ENCODE results near the gene COL23A1. TPM values are rescaled to one million over a fixed set of nuclear protein-coding genes. Genes with fewer than 3 reads are reported as not detected.

The COL23A1 gene
- total and polyA plus RNA-seq, 2 donors (not counting 1 experiment from before 2014, with no cell fraction given): 0.20 TPM; not detected in 1

DNA sequence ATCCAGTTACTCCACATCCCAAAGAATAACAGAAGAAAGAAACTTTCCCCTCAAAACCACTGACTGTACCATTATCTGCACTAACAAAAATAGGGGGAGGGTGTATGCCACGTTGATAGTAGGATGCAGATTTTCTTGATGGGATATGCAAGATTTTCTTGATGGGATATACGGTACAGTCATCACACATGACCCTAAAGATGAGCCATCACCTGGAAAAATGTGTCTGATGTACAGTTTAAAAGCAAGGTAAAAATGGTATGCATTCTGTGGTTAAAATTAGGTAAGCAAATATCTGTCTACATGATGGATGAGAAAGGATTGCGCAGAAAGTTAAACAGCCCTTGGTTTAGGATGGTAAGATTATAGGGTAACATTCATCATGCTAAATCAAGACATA, 8.6 kb downstream of the COL23A1 start:
- no peaks in the 10 kb centered on the region for H3K9me3 Mint-ChIP-seq (ENCODE audit: insufficient read depth)
- H3K4me1 Mint-ChIP-seq: no peaks in the 10 kb centered on the region
- peaks cover 29% of the 10 kb centered on the region for H3K27me3 Mint-ChIP-seq
- WGBS (ENCODE audit: insufficient coverage): 92% methylated on average over 2 of the region's 3 CpGs
- CTCF ChIA-PET: no interaction called here
- POLR2A ChIA-PET: no interaction called here
- ATAC-seq (ENCODE audit: low read depth) (no peak), DNase-seq (no peak)
- no peaks in the 10 kb centered on the region for H3K79me2 ChIP-seq (ENCODE audit: control insufficient read depth, insufficient read depth, low read length)
- intact Hi-C loops (cut with micrococcal nuclease): no loop called here
- H4K20me1 ChIP-seq (ENCODE audit: control insufficient read depth, insufficient read depth, low read length, poor library complexity, severe bottlenecking): no peaks in the 10 kb centered on the region
- no peak overlapping the region for H3K4me3 Mint-ChIP-seq
- H3K36me3 ChIP-seq (replicated peaks in 1 of 2; ENCODE audit: control extremely low read depth in 1 of 2, control insufficient read depth in 1 of 2, extremely low read depth in 1 of 2, insufficient read depth in 2 of 2, low read length in 1 of 2): no peaks in the 10 kb centered on the region
- H2AFZ ChIP-seq (ENCODE audit: insufficient read depth, low read depth, low read length, poor library complexity, severe bottlenecking): no peak overlapping the region
- TF ChIP-seq, protein P1, sequence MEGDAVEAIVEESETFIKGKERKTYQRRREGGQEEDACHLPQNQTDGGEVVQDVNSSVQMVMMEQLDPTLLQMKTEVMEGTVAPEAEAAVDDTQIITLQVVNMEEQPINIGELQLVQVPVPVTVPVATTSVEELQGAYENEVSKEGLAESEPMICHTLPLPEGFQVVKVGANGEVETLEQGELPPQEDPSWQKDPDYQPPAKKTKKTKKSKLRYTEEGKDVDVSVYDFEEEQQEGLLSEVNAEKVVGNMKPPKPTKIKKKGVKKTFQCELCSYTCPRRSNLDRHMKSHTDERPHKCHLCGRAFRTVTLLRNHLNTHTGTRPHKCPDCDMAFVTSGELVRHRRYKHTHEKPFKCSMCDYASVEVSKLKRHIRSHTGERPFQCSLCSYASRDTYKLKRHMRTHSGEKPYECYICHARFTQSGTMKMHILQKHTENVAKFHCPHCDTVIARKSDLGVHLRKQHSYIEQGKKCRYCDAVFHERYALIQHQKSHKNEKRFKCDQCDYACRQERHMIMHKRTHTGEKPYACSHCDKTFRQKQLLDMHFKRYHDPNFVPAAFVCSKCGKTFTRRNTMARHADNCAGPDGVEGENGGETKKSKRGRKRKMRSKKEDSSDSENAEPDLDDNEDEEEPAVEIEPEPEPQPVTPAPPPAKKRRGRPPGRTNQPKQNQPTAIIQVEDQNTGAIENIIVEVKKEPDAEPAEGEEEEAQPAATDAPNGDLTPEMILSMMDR (IDR thresholded peaks at IDR 0.05): no peak
- TF ChIP-seq EZH2 (IDR thresholded peaks at IDR 0.05; ENCODE audit: borderline replicate concordance, insufficient read depth, low read depth, low read length, poor library complexity, severe bottlenecking): no peak
- no peak overlapping the region for H3K4me3 ChIP-seq (ENCODE audit: control extremely low read depth in 1 of 5, extremely low read depth in 1 of 5, insufficient read depth in 1 of 5, low read depth in 2 of 5, low read length in 4 of 5)
- H3K4me2 ChIP-seq (replicated peaks; ENCODE audit: low read depth, low read length, poor library complexity, severe bottlenecking): no peak overlapping the region
- H3K9me3 ChIP-seq (ENCODE audit: control extremely low read depth in 1 of 3, control insufficient read depth in 2 of 3, insufficient read depth in 1 of 3, low read length in 2 of 3): peaks cover 0 to 13% (median 0%) of the 10 kb centered on the region in 3 donors
- H3K27ac Mint-ChIP-seq: no peak overlapping the region
- H3K27ac ChIP-seq (ENCODE audit: low read length in 2 of 2): no peak overlapping the region
- peaks cover 0 to 21% (median 2%) of the 10 kb centered on the region in 4 experiments for H3K27me3 ChIP-seq (replicated peaks in 1 of 4; ENCODE audit: control extremely low read depth in 1 of 4, control insufficient read depth in 3 of 4, insufficient read depth in 4 of 4, low read length in 3 of 4)
- no peaks in the 10 kb centered on the region for H3K4me1 ChIP-seq (ENCODE audit: control insufficient read depth in 2 of 2, insufficient read depth in 2 of 2, low read length in 2 of 2)
- H3K9ac ChIP-seq (ENCODE audit: low read length): no peak overlapping the region

DNA sequence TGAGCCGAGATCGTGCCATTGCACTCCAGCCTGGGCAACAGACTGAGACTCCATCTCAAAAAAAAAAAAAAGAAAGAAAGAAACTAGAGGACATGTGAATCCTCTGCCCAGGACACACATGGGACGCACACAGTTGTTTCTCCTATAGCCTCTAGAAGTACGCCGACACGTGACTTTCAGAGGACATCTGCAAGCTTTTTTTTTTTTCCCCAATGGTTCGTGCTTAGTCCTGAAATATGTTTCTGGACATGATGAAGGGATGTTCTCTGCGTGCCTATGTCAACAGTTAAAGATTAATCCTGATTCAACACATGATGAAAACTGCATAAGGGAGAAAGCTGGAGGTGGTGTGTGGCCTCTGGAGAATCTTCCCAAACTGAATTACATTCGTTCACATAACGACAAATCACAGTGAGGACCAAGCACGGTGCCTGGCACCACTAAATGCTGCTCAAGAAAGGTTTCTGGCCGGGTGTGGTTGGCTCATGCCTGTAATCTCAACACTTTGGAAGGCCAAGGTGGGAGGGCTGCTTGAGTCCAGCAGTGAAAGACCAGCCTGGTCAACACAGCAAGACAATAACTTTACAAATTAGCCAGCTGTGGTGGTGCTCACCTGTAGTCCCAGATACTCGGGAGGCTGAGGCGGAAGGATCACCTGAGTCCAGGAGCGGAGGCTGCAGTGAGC, 9.8 kb downstream of the COL23A1 start:
- DNase-seq (no peak), ATAC-seq (ENCODE audit: low read depth) (no peak)
- POLR2A ChIA-PET: no interaction called here
- no peaks in the 10 kb centered on the region for H3K4me1 Mint-ChIP-seq
- intact Hi-C loops (cut with micrococcal nuclease): no loop called here
- H3K9me3 Mint-ChIP-seq (ENCODE audit: insufficient read depth): no peaks in the 10 kb centered on the region
- Histone ChIP-seq H2AFZ (ENCODE audit: insufficient read depth, low read depth, low read length, poor library complexity, severe bottlenecking) (no peak overlapping the region), H3K79me2 (ENCODE audit: control insufficient read depth, insufficient read depth, low read length) (no peaks in the 10 kb centered on the region), H3K4me1 (ENCODE audit: control insufficient read depth in 2 of 2, insufficient read depth in 2 of 2, low read length in 2 of 2) (no peaks in the 10 kb centered on the region), H4K20me1 (ENCODE audit: control insufficient read depth, insufficient read depth, low read length, poor library complexity, severe bottlenecking) (no peaks in the 10 kb centered on the region), H3K4me3 (ENCODE audit: control extremely low read depth in 1 of 5, extremely low read depth in 1 of 5, insufficient read depth in 1 of 5, low read depth in 2 of 5, low read length in 4 of 5) (no peak overlapping the region), H3K9ac (ENCODE audit: low read length) (no peak overlapping the region), H3K36me3 (replicated peaks in 1 of 2; ENCODE audit: control extremely low read depth in 1 of 2, control insufficient read depth in 1 of 2, extremely low read depth in 1 of 2, insufficient read depth in 2 of 2, low read length in 1 of 2) (no peaks in the 10 kb centered on the region), H3K27ac (ENCODE audit: low read length in 2 of 2) (no peak overlapping the region), H3K4me2 (replicated peaks; ENCODE audit: low read depth, low read length, poor library complexity, severe bottlenecking) (no peak overlapping the region), H3K9me3 (ENCODE audit: control extremely low read depth in 1 of 3, control insufficient read depth in 2 of 3, insufficient read depth in 1 of 3, low read length in 2 of 3) (peaks cover 0 to 10% (median 0%) of the 10 kb centered on the region in 3 donors), H3K27me3 (replicated peaks in 1 of 4; ENCODE audit: control extremely low read depth in 1 of 4, control insufficient read depth in 3 of 4, insufficient read depth in 4 of 4, low read length in 3 of 4) (peaks cover 0 to 13% (median 2%) of the 10 kb centered on the region in 4 experiments)
- H3K27me3 Mint-ChIP-seq: peaks cover 27% of the 10 kb centered on the region
- CTCF ChIA-PET: interaction anchor here (0.7 kb wide), 1 partner anchor 15 kb away, joined by 3 read pairs; no protein-coding TSS in a partner anchor
- H3K27ac Mint-ChIP-seq: no peak overlapping the region
- TF ChIP-seq, protein P1 (IDR thresholded peaks at IDR 0.05): no peak
- WGBS (ENCODE audit: insufficient coverage): 91% methylated on average over 10 of the region's 15 CpGs
- no peak overlapping the region for H3K4me3 Mint-ChIP-seq

Data from B cell (primary cell).